GM19193 (cell line): Measurements from ENCODE around the gene SCFD2.

Experiments
- POLR2A ChIP-seq: IDR thresholded peaks from 4 replicates; pipeline ENCODE4 v1.6.1; 2011; ENCODE audit not compliant: insufficient read depth, insufficient read length; ENCODE audit errors: extremely low read depth

Gene SCFD2

GRCh38 chr4:53354012-53354722 is 11.7 kb downstream of the SCFD2 start:
- TF ChIP-seq POLR2A: no peak

- TF ChIP-seq POLR2A: no peak
These were observed 16.8 kb downstream of the SCFD2 start for GRCh38 chr4:53349091-53349491.

- no peak for TF ChIP-seq POLR2A
These were observed 17.8 kb downstream of the SCFD2 start for GRCh38 chr4:53348046-53348445.

GRCh38 chr4:53346920-53347852 is 18.7 kb downstream of the SCFD2 start:
- TF ChIP-seq POLR2A: no peak

- no peak for TF ChIP-seq POLR2A
These were observed 39.3 kb downstream of the SCFD2 start for GRCh38 chr4:53326535-53326934.

- no peak for TF ChIP-seq POLR2A
These were observed 43.2 kb downstream of the SCFD2 start for GRCh38 chr4:53322696-53323095.

- TF ChIP-seq POLR2A: no peak
These were observed 43.9 kb downstream of the SCFD2 start for GRCh38 chr4:53321984-53322289.

GRCh38 chr4:53321151-53321983 is 44.5 kb downstream of the SCFD2 start:
- TF ChIP-seq POLR2A: no peak

GRCh38 chr4:53315300-53315699 is 50.6 kb downstream of the SCFD2 start:
- TF ChIP-seq POLR2A: no peak

- TF ChIP-seq POLR2A: no peak
These were observed 51.6 kb downstream of the SCFD2 start for GRCh38 chr4:53314252-53314651.

- TF ChIP-seq POLR2A: no peak
These were observed 52.4 kb downstream of the SCFD2 start for GRCh38 chr4:53313510-53313909.

- no peak for TF ChIP-seq POLR2A
These were observed 56.4 kb downstream of the SCFD2 start for GRCh38 chr4:53309321-53310040.

GRCh38 chr4:53307819-53308780 is 57.8 kb downstream of the SCFD2 start:
- no peak for TF ChIP-seq POLR2A
